Measurements from ENCODE around the gene PSMC1.
"Not testable (repeated sequence)": the region's sequence is repeated elsewhere in the genome, so short reads cannot be mapped to it uniquely, and the experiment has no call there.

Gene PSMC1

GRCh38 chr14:90256354-90257131 lies at the start of gene PSMC1:
Gene PSMC1 (plus strand): TSS chr14:90256553. CDS start chr14:90256598, 45 bp downstream.
- peak; percentile 93 for DNase-seq (ENCODE audit: low spot score)

- DNase-seq (ENCODE audit: low spot score): no peak
These were observed 43.1 kb upstream of the PSMC1 start for GRCh38 chr14:90213099-90213748.

- DNase-seq (ENCODE audit: low spot score): no peak
These were observed 27.9 kb upstream of the PSMC1 start for GRCh38 chr14:90228478-90228877.

DNA sequence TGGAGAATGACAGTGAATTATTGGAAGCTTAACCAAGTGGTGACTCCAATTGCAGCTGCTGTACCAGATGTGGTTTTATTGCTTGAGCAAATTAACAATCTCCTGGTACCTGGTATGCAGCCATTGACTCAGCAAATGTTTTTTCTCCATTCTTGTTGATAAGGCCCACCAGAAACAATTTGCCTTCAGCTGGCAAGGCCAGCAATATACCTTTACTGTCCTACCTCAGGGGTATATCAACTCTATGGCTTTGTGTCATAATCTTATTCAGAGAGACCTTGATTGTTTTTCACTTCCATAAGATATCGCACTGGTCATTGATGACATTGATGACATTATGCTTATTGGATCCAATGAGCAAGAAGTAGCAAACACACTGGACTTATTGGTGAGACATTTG lies 26.4 kb upstream of the PSMC1 start:
- not testable (repeated sequence) for DNase-seq (ENCODE audit: low spot score)

DNA sequence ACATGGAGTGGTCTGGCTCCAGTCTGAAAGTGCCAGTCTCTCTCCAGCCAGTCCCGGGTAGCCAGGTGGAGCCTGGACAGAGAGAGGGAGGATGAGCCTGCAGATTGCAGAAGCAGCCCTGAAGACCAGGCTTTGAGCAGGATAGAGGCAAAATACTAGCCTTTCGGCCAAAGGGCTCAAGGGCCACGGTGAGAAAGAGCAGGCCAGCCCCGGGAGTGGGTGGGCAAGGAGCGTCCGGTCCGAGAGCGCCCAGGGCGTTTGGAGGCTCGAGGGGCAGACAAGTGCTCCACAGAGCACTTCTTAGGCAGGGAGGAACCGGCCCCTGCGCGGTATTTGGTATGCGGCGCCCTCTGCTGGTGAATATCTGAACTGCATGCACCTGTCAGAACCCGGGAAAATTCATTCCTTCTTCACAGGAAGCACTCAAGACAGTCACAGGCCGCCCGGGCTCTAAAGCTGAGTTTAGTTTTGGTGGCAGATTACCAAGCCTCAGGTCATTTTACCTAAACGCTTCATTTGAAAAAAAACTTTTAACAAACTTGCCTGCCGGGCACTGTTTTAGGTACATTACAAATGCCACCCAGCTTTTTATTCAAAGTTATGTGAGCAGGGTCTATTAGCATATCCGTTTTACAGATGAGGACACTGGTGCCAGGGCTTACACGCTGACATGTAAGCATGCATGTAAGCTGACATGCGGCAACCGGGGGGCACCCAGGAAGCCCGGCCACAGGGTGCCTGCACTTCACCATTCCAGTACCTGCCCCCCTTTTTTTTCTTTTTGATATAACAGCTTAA lies 21.0 kb upstream of the PSMC1 start:
- DNase-seq (ENCODE audit: low spot score): peak; percentile 66

DNA sequence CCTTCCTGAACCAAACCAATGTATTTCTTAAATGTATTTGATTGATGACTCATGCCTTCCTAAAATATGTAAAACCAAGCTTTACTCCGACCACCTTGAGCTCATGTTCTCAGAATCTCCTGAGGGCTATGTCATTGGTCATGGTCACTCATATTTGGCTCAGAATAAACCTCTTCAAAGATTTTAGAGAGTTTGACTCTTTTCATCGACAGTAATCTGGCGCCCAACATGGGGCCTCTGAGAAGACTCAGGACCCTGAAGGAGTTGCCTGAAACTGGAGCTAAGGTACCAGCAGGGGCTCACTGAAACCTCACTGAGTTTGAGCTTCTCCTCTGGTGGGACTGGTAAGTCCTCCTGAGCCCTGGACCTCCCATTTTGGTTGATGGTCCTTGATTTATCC lies 17.2 kb upstream of the PSMC1 start:
- no peak for DNase-seq (ENCODE audit: low spot score)

GRCh38 chr14:90242444-90242843 lies 13.9 kb upstream of the PSMC1 start:
- no peak for DNase-seq (ENCODE audit: low spot score)

DNA sequence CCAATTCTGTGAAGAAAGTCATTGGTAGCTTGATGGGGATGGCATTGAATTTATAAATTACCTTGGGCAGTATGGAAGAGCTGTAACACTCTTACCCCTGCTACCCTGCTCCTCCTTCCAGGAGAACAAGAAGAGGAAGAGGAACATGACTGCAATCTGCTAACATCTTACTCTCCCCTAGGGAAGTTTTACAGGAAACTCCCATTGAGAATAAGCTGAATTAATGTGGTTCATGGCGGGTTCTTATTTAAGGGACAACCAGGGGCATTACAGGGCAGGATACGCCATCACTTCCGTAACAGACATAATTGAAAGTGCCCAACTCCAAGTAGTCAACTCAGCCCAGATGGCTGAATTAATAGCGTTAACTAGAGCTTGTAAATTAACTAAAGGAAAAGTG lies 9.4 kb upstream of the PSMC1 start:
- no peak for DNase-seq (ENCODE audit: low spot score)

DNA sequence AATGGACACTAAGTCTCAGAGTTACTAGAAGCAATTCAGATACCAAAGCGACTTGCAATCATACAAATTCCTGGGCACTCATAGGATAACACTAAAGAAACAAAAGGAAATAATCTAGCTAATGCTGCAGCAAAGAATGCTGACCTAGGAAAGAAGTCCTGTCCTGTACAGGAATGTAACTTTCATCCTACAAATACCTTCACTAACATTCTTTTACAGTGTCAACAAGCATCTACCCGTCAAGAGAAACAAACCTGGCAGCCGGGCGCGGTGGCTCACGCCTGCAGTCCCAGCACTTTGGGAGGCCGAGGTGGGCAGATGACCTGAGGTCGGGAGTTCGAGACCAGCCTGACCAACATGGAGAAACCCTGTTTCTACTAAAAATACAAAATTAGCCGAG lies 8.9 kb upstream of the PSMC1 start:
- DNase-seq (ENCODE audit: low spot score): not testable (repeated sequence)

DNA sequence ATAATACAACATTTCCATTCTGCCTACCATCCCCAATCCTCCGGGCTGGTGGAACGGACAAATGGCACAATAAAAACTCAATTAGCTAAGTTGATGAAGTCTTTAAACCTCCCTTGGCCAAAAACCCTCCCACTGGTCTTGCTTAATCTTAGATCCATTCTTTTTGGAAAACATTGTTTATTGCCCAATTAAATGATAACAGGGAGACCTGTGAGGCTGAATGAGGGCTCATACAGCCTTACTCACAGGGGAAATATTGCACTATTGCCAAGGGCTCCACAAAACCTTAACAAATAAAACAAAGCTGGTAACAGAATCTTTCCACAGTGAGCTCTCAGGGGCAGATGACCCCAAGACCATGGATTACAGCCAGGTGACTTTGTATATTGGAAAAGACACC lies 7.8 kb upstream of the PSMC1 start:
- no peak for DNase-seq (ENCODE audit: low spot score)

- DNase-seq (ENCODE audit: low spot score): no peak
These were observed 2.5 kb upstream of the PSMC1 start for GRCh38 chr14:90253826-90254225.

- no peak for DNase-seq (ENCODE audit: low spot score)
These were observed 482 bp upstream of the PSMC1 start for GRCh38 chr14:90255871-90256270.

- DNase-seq (ENCODE audit: low spot score): peak; percentile 38
These were observed 7.5 kb downstream of the PSMC1 start for GRCh38 chr14:90263748-90264449.

GRCh38 chr14:90266441-90267154 lies 10.2 kb downstream of the PSMC1 start:
- DNase-seq (ENCODE audit: low spot score): no peak

DNA sequence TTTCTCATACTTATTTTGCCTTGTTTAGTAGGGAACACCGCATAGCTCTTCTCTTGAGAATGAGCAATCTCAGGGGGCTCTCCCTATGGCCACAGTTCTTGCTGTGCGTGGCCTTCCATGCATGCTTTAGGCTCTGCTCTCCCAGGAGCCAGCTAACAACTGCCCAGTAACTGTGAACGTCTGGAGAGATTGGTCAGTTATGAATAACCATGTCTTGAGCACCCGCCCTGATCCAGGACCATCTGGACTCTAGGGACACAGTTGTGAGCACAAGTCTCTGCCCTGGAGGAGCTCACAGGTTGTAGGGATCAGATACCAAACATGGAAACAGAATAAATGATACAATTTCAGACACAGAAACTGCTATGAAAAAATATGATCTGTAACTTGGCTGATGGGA lies 12.1 kb downstream of the PSMC1 start:
- DNase-seq (ENCODE audit: low spot score): no peak

- DNase-seq (ENCODE audit: low spot score): no peak
These were observed 16.2 kb downstream of the PSMC1 start for GRCh38 chr14:90272523-90272922.

DNA sequence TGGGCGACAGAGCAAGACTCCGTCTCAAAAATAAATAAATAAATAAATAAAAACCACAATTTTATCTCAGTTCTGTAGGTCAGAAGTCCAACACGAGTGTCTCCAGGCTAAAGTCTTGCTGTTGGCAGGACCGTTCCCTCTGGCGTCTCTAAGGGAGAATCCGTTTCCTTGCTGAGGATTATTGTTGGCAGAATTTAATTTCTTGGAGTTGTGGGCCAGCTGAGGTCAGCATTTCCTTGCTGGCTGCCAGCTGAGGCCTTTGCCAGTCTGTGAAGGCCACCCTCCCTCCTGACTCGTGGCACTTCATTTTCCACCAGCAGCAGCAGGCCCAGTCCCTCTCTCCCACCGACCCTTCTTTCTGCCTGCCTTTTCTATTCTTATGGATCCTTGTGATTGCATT lies 17.2 kb downstream of the PSMC1 start:
- DNase-seq (ENCODE audit: low spot score): no peak

DNA sequence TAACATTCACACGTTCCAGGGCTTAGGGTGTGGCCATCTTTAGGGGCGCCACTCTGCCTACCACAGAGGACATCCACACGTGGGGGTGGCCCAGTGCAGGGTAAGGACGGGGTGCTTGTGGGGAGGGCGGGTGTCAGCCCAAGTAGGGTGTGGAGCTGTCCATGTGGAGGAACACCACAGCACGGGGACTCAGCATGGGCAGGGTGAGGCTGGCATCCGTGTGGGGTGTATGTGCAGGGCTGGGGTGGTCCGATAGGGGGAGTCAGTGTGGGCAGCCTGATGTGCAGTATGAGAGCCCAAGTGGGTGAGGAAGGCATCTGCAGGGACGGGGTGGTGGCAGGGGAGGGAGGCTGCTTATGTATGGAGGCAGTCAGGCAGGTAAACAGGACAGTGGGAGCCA lies 17.7 kb downstream of the PSMC1 start:
- DNase-seq (ENCODE audit: low spot score): no peak

- DNase-seq (ENCODE audit: low spot score): peak; percentile 26
These were observed 18.6 kb downstream of the PSMC1 start for GRCh38 chr14:90274808-90275457.

DNA sequence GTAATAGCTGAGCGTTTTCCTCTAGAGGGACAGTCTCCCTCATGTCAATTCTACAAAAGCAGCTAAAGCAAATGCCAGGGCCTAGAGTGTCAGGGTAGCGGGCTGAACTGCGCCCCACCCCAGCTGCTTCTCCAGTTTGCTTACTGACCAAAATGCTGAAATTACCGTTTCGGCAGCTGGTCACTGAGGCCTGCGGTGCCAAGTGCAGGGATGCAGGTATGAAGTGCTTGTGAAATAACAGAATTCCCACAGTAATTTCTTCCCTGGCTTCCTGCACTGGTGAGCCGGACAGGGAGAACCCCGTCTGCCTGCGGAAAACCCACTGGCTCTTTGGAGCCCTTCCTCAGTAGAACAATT lies 19.1 kb downstream of the PSMC1 start:
- DNase-seq (ENCODE audit: low spot score): no peak

GRCh38 chr14:90275820-90276219 lies 19.5 kb downstream of the PSMC1 start:
- DNase-seq (ENCODE audit: low spot score): no peak

Data from activated CD4-positive, alpha-beta T cell treated with anti-CD3 and anti-CD28 coated beads, Interleukin-2, Interleukin-4, amounts not matched to agents 100 ng/mL and 50 ng/mL, durations not matched to agents 16 hours and 8 hours (primary cell).